Measurements from ENCODE around the gene IFIT2.
A peak's percentile ranks its signal among the peaks of the same experiment; 100 is the strongest.

The IFIT2 gene

GRCh38 chr10:89274928-89275327, 26.9 kb upstream of the IFIT2 start:
- TF ChIP-seq CTCF (IDR thresholded peaks at IDR 0.05; ENCODE audit: low read depth, low read length), result no peak
- DNase-seq, result no peak
- H3K36me3 ChIP-seq, result no peaks in the 10 kb centered on the region
- H3K4me3 ChIP-seq (ENCODE audit: low read depth, low read length), result no peak overlapping the region
- no peak overlapping the region for H3K27ac ChIP-seq
- H3K9me3 ChIP-seq (ENCODE audit: severe bottlenecking), result no peaks in the 10 kb centered on the region
- H3K27me3 ChIP-seq (ENCODE audit: insufficient read depth, low read depth, severe bottlenecking), result no peaks in the 10 kb centered on the region

- no peak for DNase-seq
- no peak for TF ChIP-seq CTCF (IDR thresholded peaks at IDR 0.05; ENCODE audit: low read depth, low read length)
- no peaks in the 10 kb centered on the region for H3K36me3 ChIP-seq
- no peaks in the 10 kb centered on the region for H3K27me3 ChIP-seq (ENCODE audit: insufficient read depth, low read depth, severe bottlenecking)
- H3K4me3 ChIP-seq (ENCODE audit: low read depth, low read length), result no peak overlapping the region
- H3K27ac ChIP-seq, result no peak overlapping the region
- H3K9me3 ChIP-seq (ENCODE audit: severe bottlenecking), result no peaks in the 10 kb centered on the region
These were observed 26.5 kb upstream of the IFIT2 start for GRCh38 chr10:89275383-89275782.

- peak overlapping the region; percentile 63 for H3K27ac ChIP-seq
- peak; percentile 70 for DNase-seq
- H3K4me3 ChIP-seq (ENCODE audit: low read depth, low read length), result no peak overlapping the region
- no peaks in the 10 kb centered on the region for H3K9me3 ChIP-seq (ENCODE audit: severe bottlenecking)
- H3K36me3 ChIP-seq, result no peaks in the 10 kb centered on the region
- TF ChIP-seq CTCF (IDR thresholded peaks at IDR 0.05; ENCODE audit: low read depth, low read length), result no peak
- no peaks in the 10 kb centered on the region for H3K27me3 ChIP-seq (ENCODE audit: insufficient read depth, low read depth, severe bottlenecking)
These were observed 23.8 kb upstream of the IFIT2 start for GRCh38 chr10:89278034-89278535.

GRCh38 chr10:89278900-89279392, 22.9 kb upstream of the IFIT2 start:
- Histone ChIP-seq H3K27me3 (ENCODE audit: insufficient read depth, low read depth, severe bottlenecking) (no peaks in the 10 kb centered on the region), H3K4me3 (ENCODE audit: low read depth, low read length) (no peak overlapping the region), H3K9me3 (ENCODE audit: severe bottlenecking) (no peaks in the 10 kb centered on the region), H3K36me3 (no peaks in the 10 kb centered on the region), H3K27ac (no peak overlapping the region)
- no peak for TF ChIP-seq CTCF (IDR thresholded peaks at IDR 0.05; ENCODE audit: low read depth, low read length)
- DNase-seq, result no peak

GRCh38 chr10:89279421-89279869, 22.4 kb upstream of the IFIT2 start:
- H3K9me3 ChIP-seq (ENCODE audit: severe bottlenecking), result no peaks in the 10 kb centered on the region
- no peak overlapping the region for H3K4me3 ChIP-seq (ENCODE audit: low read depth, low read length)
- H3K36me3 ChIP-seq, result no peaks in the 10 kb centered on the region
- H3K27ac ChIP-seq, result no peak overlapping the region
- TF ChIP-seq CTCF (IDR thresholded peaks at IDR 0.05; ENCODE audit: low read depth, low read length), result no peak
- no peaks in the 10 kb centered on the region for H3K27me3 ChIP-seq (ENCODE audit: insufficient read depth, low read depth, severe bottlenecking)
- DNase-seq, result no peak

- no peaks in the 10 kb centered on the region for H3K36me3 ChIP-seq
- no peak overlapping the region for H3K27ac ChIP-seq
These were observed 21.3 kb upstream of the IFIT2 start for GRCh38 chr10:89280508-89280907.

More at GRCh38 chr10:89280508-89280907, 21.3 kb upstream of the IFIT2 start:
- H3K27me3 ChIP-seq (ENCODE audit: insufficient read depth, low read depth, severe bottlenecking), result no peaks in the 10 kb centered on the region
- H3K4me3 ChIP-seq (ENCODE audit: low read depth, low read length), result no peak overlapping the region
- H3K9me3 ChIP-seq (ENCODE audit: severe bottlenecking), result no peaks in the 10 kb centered on the region
- no peak for TF ChIP-seq CTCF (IDR thresholded peaks at IDR 0.05; ENCODE audit: low read depth, low read length)
- DNase-seq, result no peak

Data from WERI-Rb-1 (cell line).